B cell (primary cell): ENCODE data around the gene ZSCAN25. TPM values are rescaled to one million over a fixed set of nuclear protein-coding genes. Genes with fewer than 3 reads are reported as not detected.

Experiments used
- ATAC-seq: fragments of 200-7000 bp; cut with Tn5 transposase; one replicate; pipeline ENCODE4 v1.10.0; 2021; ENCODE audit warnings: low read depth, mild to moderate bottlenecking, moderate number of reproducible peaks, moderate library complexity
- CTCF ChIA-PET: fragments of 350-600 bp; sonication (Branson Sonifier 250); formaldehyde crosslinking; loops from one replicate; lab custom pipeline; 2021; ENCODE audit warnings: antibody characterized with exemption, inconsistent platforms; lab: Charles Lee
- POLR2A ChIA-PET: fragments of 350-600 bp; sonication (Branson Sonifier 250); formaldehyde crosslinking; loops from one replicate; lab custom pipeline; 2021; ENCODE audit warnings: antibody characterized with exemption; lab: Charles Lee
- DNase-seq: peaks from one replicate; pipeline ENCODE4 v3.0.0; 2013
- H2AFZ ChIP-seq: 2 replicates; pipeline ENCODE4 v1.6.1; 2012; ENCODE audit warnings: mild to moderate bottlenecking, low read depth, low read length; ENCODE audit not compliant: insufficient read depth, poor library complexity, severe bottlenecking
- H3K27ac ChIP-seq, 2 donors: 1 replicate in 1 of 2; 2 replicates in 1 of 2; pipeline ENCODE4 v1.5.1; 2012 to 2013; ENCODE audit warnings: low read length in 2 of 2, mild to moderate bottlenecking in 2 of 2, moderate library complexity in 1 of 2
- H3K27me3 ChIP-seq, 4 experiments: fragments of 200-600 bp in 1 of 4; sonication (generic) in 1 of 4; replicated peaks in 1 of 4; 1 replicate in 2 of 4; 2 replicates in 2 of 4; pipeline versions ENCODE4 v1.6.1 to v1.7.0; 2013 to 2016; ENCODE audit warnings: low read length in 3 of 4, mild to moderate bottlenecking in 2 of 4, mixed read lengths in 1 of 4, moderate library complexity in 1 of 4; ENCODE audit not compliant: insufficient read depth in 4 of 4, control insufficient read depth in 3 of 4; ENCODE audit errors: control extremely low read depth in 1 of 4
- H3K36me3 ChIP-seq, 2 experiments: replicated peaks in 1 of 2; 1 replicate in 1 of 2; 2 replicates in 1 of 2; pipeline versions ENCODE4 v1.6.1 to v1.7.1; 2013; ENCODE audit warnings: low read length in 1 of 2; ENCODE audit not compliant: insufficient read depth in 2 of 2, control insufficient read depth in 1 of 2; ENCODE audit errors: control extremely low read depth in 1 of 2, extremely low read depth in 1 of 2
- H3K4me1 ChIP-seq, 2 donors: fragments of 200-600 bp in 1 of 2; sonication (generic) in 1 of 2; 1 replicate in 1 of 2; 2 replicates in 1 of 2; pipeline versions ENCODE4 v1.5.1 to v1.6.1; 2013 to 2017; ENCODE audit warnings: low read length in 2 of 2; ENCODE audit not compliant: control insufficient read depth in 2 of 2, insufficient read depth in 2 of 2
- H3K4me2 ChIP-seq: replicated peaks from 2 replicates; pipeline ENCODE3; 2012; ENCODE audit warnings: mild to moderate bottlenecking, low read depth, low read length; ENCODE audit not compliant: poor library complexity, severe bottlenecking
- H3K4me3 ChIP-seq, 5 experiments: fragments of 200-600 bp in 1 of 5; sonication (generic) in 1 of 5; 1 replicate in 3 of 5; 2 replicates in 2 of 5; pipeline versions ENCODE4 v1.5.1 to v1.7.0; 2011 to 2016; ENCODE audit warnings: low read length in 4 of 5, mild to moderate bottlenecking in 4 of 5, low read depth in 2 of 5, control low read depth in 1 of 5, moderate library complexity in 1 of 5; ENCODE audit not compliant: insufficient read depth in 1 of 5; ENCODE audit errors: control extremely low read depth in 1 of 5, extremely low read depth in 1 of 5
- H3K79me2 ChIP-seq: fragments of 200-600 bp; sonication (generic); one replicate; pipeline ENCODE4 v1.6.0; 2016; ENCODE audit warnings: low read length; ENCODE audit not compliant: control insufficient read depth, insufficient read depth
- H3K9ac ChIP-seq: fragments of 200-600 bp; sonication (generic); 2 replicates; pipeline ENCODE4 v1.6.1; 2017; ENCODE audit warnings: mild to moderate bottlenecking, low read length, moderate library complexity
- H3K9me3 ChIP-seq, 3 donors: one replicate each; pipeline versions ENCODE4 v1.6.1 to v1.7.1; 2013; ENCODE audit warnings: low read length in 2 of 3; ENCODE audit not compliant: control insufficient read depth in 2 of 3, insufficient read depth in 1 of 3; ENCODE audit errors: control extremely low read depth in 1 of 3
- H4K20me1 ChIP-seq: 2 replicates; pipeline ENCODE4 v1.6.0; 2012; ENCODE audit warnings: mild to moderate bottlenecking, low read length; ENCODE audit not compliant: insufficient read depth, control insufficient read depth, poor library complexity, severe bottlenecking
- H3K27ac Mint-ChIP-seq: one replicate; pipeline ENCODE4 v1.8.0; 2021; ENCODE audit warnings: mixed read lengths
- H3K27me3 Mint-ChIP-seq: one replicate; pipeline ENCODE4 v1.8.0; 2021; ENCODE audit warnings: mixed read lengths
- H3K4me1 Mint-ChIP-seq: one replicate; pipeline ENCODE4 v1.8.0; 2021; ENCODE audit warnings: mixed read lengths
- H3K4me3 Mint-ChIP-seq: one replicate; pipeline ENCODE4 v1.8.0; 2021; ENCODE audit warnings: mixed read lengths
- H3K9me3 Mint-ChIP-seq: one replicate; pipeline ENCODE4 v1.8.0; 2022; ENCODE audit warnings: mixed read lengths; ENCODE audit not compliant: insufficient read depth
- CTCF ChIP-seq: fragments of 200-600 bp; IDR thresholded peaks from one replicate; pipeline ENCODE4 v1.8.0; 2022; ENCODE audit warnings: antibody characterized with exemption, mild to moderate bottlenecking
- EZH2 ChIP-seq: IDR thresholded peaks from 2 replicates; pipeline ENCODE4 v1.6.1; 2012; ENCODE audit warnings: borderline replicate concordance, low read depth, mild to moderate bottlenecking, moderate library complexity, low read length; ENCODE audit not compliant: insufficient read depth, poor library complexity, severe bottlenecking
- whole genome bisulfite sequencing: methylation state at CpG from one replicate; pipeline ENCODE4 v1.1.5; 2013; ENCODE audit warnings: missing lambda C conversion rate; ENCODE audit not compliant: insufficient coverage; 5-methylcytosine and 5-hydroxymethylcytosine counted together
- intact Hi-C: fragments of 100-400 bp; cut with micrococcal nuclease; formaldehyde crosslinking; loops from one replicate; pipeline ENCODE4 v1.10.0; 2022
- polyA plus RNA-seq: library from polyadenylated mRNA; depleted of rRNA; stranded (reverse); fragments of >200 nt; gene quantifications from 2 replicates; pipeline ENCODE4 v1.2.3, GENCODE V29; 2012
- total RNA-seq, 2 donors: library from RNA; stranded (reverse); fragments of 120-200 nt in 1 of 2; gene quantifications; 1 replicate in 1 of 2; 2 replicates in 1 of 2; pipeline versions ENCODE4 v1.2.3 to v1.2.4, GENCODE V29; 2013 to 2022

Gene ZSCAN25
- total and polyA plus RNA-seq, 2 donors (not counting 1 experiment from before 2014, with no cell fraction given): 11.8 to 39.5 TPM

GRCh38 chr7:99576251-99576650 lies 40.5 kb upstream of the ZSCAN25 start:
- WGBS: no CpG with 5 or more reads among the region's 3 CpGs
- Histone ChIP-seq H4K20me1 (peaks cover under 1% of the 10 kb centered on the region), H3K4me1 (peaks cover 7 to 19% of the 10 kb centered on the region in 2 donors), H3K27ac (no peak overlapping the region), H2AFZ (no peak overlapping the region), H3K79me2 (peaks cover 3% of the 10 kb centered on the region), H3K4me3 (no peak overlapping the region), H3K9me3 (no peaks in the 10 kb centered on the region), H3K36me3 (peaks cover 2 to 22% of the 10 kb centered on the region in 2 experiments), H3K9ac (no peak overlapping the region), H3K4me2 (no peak overlapping the region), H3K27me3 (peaks cover 0 to 3% (median 0%) of the 10 kb centered on the region in 4 experiments)
- H3K4me3 Mint-ChIP-seq: no peak overlapping the region
- no peak for DNase-seq
- TF ChIP-seq CTCF: no peak
- TF ChIP-seq EZH2: no peak
- H3K27ac Mint-ChIP-seq: no peak overlapping the region
- ATAC-seq: no peak
- ChIA-PET POLR2A (no interaction called here), CTCF (no interaction called here)
- H3K4me1 Mint-ChIP-seq: peaks cover 26% of the 10 kb centered on the region
- no peaks in the 10 kb centered on the region for H3K9me3 Mint-ChIP-seq
- intact Hi-C loops: no loop called here
- no peaks in the 10 kb centered on the region for H3K27me3 Mint-ChIP-seq

GRCh38 chr7:99579281-99579955 lies 37.3 kb upstream of the ZSCAN25 start:
- H3K79me2 ChIP-seq: peaks cover 3% of the 10 kb centered on the region
- Mint-ChIP-seq H3K9me3 (no peaks in the 10 kb centered on the region), H3K27me3 (peaks cover 2% of the 10 kb centered on the region), H3K27ac (no peak overlapping the region), H3K4me1 (peaks cover 27% of the 10 kb centered on the region), H3K4me3 (peak overlapping the region; percentile 96)
- peak overlapping the region; percentile 94 for H3K4me2 ChIP-seq
- no peaks in the 10 kb centered on the region for H3K9me3 ChIP-seq
- H4K20me1 ChIP-seq: no peaks in the 10 kb centered on the region
- no peak for ATAC-seq
- intact Hi-C loops: no loop called here
- H3K36me3 ChIP-seq: peaks cover 0 to 8% of the 10 kb centered on the region in 2 experiments
- POLR2A ChIA-PET: interaction anchor here (1.9 kb wide), 1 partner anchor 21 kb away, joined by 10 read pairs; the partner anchor contains the start of gene ZNF655
- no peak overlapping the region for H3K27ac ChIP-seq
- peaks cover 7 to 19% of the 10 kb centered on the region in 2 donors for H3K4me1 ChIP-seq
- no peak for DNase-seq
- 57% methylated on average over 2 of the region's 10 CpGs for WGBS
- CTCF ChIA-PET: interaction anchor here (1.0 to 1.1 kb wide), 2 partner anchors 21 to 171 kb away, joined by 3 read pairs; partner anchors contain the start of genes BUD31, PDAP1 and ZNF655
- H2AFZ ChIP-seq: peak overlapping the region; percentile 82
- H3K27me3 ChIP-seq: peaks cover 0 to 3% (median 0%) of the 10 kb centered on the region in 4 experiments
- TF ChIP-seq CTCF (no peak), EZH2 (no peak)
- peak overlapping the region; percentile 75 for H3K9ac ChIP-seq
- peak overlapping the region in 4 of 5 experiments; percentile 58 to 75 (median 62) for H3K4me3 ChIP-seq
